HEK293 (cell line): ENCODE data around the gene SH3RF3.

ENCODE experiments used
- CTCF ChIP-seq: fragments of 450-650 bp; formaldehyde crosslinking; IDR thresholded peaks from 2 replicates; pipeline ENCODE4 v1.5.1; 2016; ENCODE audit warnings: missing biosample characterization, missing genetic modification characterization
- MYNN ChIP-seq: fragments of 450-650 bp; formaldehyde crosslinking; IDR thresholded peaks from 2 replicates; pipeline ENCODE4 v1.5.1; 2016; ENCODE audit warnings: missing biosample characterization, missing genetic modification characterization, borderline replicate concordance
- ZIC2 ChIP-seq: fragments of 450-650 bp; formaldehyde crosslinking; IDR thresholded peaks from 2 replicates; pipeline ENCODE4 v1.5.1; 2016; ENCODE audit warnings: missing biosample characterization, missing genetic modification characterization
- ZNF16 ChIP-seq: fragments of 450-650 bp; formaldehyde crosslinking; IDR thresholded peaks from 2 replicates; pipeline ENCODE4 v1.5.1; 2016; ENCODE audit warnings: low read depth, missing biosample characterization, missing genetic modification characterization
- ZNF174 ChIP-seq: fragments of 450-650 bp; formaldehyde crosslinking; IDR thresholded peaks from 2 replicates; pipeline ENCODE4 v1.5.0; 2017; ENCODE audit warnings: missing biosample characterization, mild to moderate bottlenecking, missing genetic modification characterization
- ZNF560 ChIP-seq: fragments of 450-650 bp; formaldehyde crosslinking; IDR thresholded peaks from 2 replicates; pipeline ENCODE4 v1.5.1; 2017; ENCODE audit warnings: missing biosample characterization, missing genetic modification characterization, borderline replicate concordance
- ZNF580 ChIP-seq: fragments of 450-650 bp; formaldehyde crosslinking; IDR thresholded peaks from 2 replicates; pipeline ENCODE4 v1.5.1; 2016; ENCODE audit warnings: missing biosample characterization, missing genetic modification characterization
- ZNF585B ChIP-seq: fragments of 450-650 bp; formaldehyde crosslinking; IDR thresholded peaks from 2 replicates; pipeline ENCODE4 v1.5.1; 2016; ENCODE audit warnings: missing biosample characterization, missing genetic modification characterization
- TF ChIP-seq, protein P1 (sequence below): fragments of 450-650 bp; formaldehyde crosslinking; IDR thresholded peaks from 2 replicates; pipeline ENCODE4 v1.5.1; 2016; ENCODE audit warnings: missing biosample characterization, missing genetic modification characterization, low read depth

DNA sequence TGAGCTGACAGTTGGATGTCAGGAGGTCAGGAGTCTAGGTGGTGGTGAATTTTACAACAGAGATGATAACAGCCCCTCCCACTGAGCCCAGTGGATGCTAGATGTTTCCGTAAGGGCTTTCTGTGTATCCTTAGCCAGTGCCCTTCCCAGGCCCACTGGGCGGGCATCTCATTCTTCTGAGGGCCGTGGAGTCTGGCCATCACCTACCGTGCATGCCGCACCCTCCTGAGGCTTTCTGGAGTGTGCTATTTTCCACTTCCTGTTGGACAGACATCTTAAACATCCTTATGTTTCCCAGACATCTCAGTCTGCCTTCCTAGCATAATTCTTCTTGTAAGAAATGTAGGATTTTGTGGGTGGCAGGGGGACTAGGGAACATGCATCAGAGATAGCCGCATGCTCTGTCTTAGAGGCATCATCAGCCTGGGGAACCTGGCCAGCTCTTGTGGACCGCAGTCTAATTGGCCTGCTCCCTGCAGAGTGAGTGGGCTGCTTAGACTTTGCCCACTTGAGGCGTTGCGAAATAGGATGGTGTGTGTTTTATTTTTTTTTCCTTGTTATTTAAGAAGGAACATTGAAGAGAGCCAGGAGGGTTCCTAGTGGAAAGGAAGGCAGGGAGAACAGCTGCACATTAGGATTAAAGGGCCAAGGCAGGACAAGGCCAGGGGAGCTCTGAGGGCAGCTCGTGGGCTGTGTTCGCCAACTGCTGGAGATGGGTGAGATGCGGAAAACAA is 135.8 kb downstream of the SH3RF3 start:
- TF ChIP-seq ZNF580 (tag by site-specific recombination) = no peak
- TF ChIP-seq ZNF560 (tag by site-specific recombination) = no peak
- no peak for TF ChIP-seq CTCF (tag by site-specific recombination)
- TF ChIP-seq ZNF16 (tag by site-specific recombination) = no peak
- TF ChIP-seq ZNF174 = no peak
- TF ChIP-seq ZIC2 (tag by site-specific recombination) = peak; percentile 29; the same call in 1 of the 2 replicates
- TF ChIP-seq MYNN (tag by site-specific recombination) = no peak
- TF ChIP-seq ZNF585B = no peak
- TF ChIP-seq, protein P1, sequence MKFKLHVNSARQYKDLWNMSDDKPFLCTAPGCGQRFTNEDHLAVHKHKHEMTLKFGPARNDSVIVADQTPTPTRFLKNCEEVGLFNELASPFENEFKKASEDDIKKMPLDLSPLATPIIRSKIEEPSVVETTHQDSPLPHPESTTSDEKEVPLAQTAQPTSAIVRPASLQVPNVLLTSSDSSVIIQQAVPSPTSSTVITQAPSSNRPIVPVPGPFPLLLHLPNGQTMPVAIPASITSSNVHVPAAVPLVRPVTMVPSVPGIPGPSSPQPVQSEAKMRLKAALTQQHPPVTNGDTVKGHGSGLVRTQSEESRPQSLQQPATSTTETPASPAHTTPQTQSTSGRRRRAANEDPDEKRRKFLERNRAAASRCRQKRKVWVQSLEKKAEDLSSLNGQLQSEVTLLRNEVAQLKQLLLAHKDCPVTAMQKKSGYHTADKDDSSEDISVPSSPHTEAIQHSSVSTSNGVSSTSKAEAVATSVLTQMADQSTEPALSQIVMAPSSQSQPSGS (tag by site-specific recombination) = no peak
